ENCODE data around the gene SSTR1. TPM values are rescaled to one million over a fixed set of nuclear protein-coding genes. Genes with fewer than 3 reads are reported as not detected.
"Not testable (repeated sequence)": the region's sequence is repeated elsewhere in the genome, so short reads cannot be mapped to it uniquely, and the experiment has no call there.

SSTR1 gene
- not detected in 2 replicates for polyA plus RNA-seq (2014; cell fraction: cytosol; rRNA removed)
- not detected in 2 replicates for polyA plus RNA-seq (2014; cell fraction: nucleus; rRNA removed)

GRCh38 chr14:38207736-38208617 lies at the start of gene SSTR1:
SSTR1 (plus strand) TSS chr14:38207904; CDS start chr14:38209390, 1,486 bp downstream.
- DNase-seq (ENCODE audit: low spot score) = no peak

GRCh38 chr14:38158468-38158867 lies 49.2 kb upstream of the SSTR1 start:
- DNase-seq (ENCODE audit: low spot score) = no peak

GRCh38 chr14:38168416-38168815 lies 39.3 kb upstream of the SSTR1 start:
- no peak for DNase-seq (ENCODE audit: low spot score)

- no peak for DNase-seq (ENCODE audit: low spot score)
Observed at GRCh38 chr14:38171197-38171596, 36.5 kb upstream of the SSTR1 start.

- DNase-seq (ENCODE audit: low spot score) = no peak
Observed at GRCh38 chr14:38174711-38175110, 33.0 kb upstream of the SSTR1 start.

GRCh38 chr14:38175658-38176057 lies 32.0 kb upstream of the SSTR1 start:
- DNase-seq (ENCODE audit: low spot score) = no peak

GRCh38 chr14:38176379-38176778 lies 31.3 kb upstream of the SSTR1 start:
- DNase-seq (ENCODE audit: low spot score) = no peak

GRCh38 chr14:38184132-38184531 lies 23.6 kb upstream of the SSTR1 start:
- DNase-seq (ENCODE audit: low spot score) = no peak

- DNase-seq (ENCODE audit: low spot score) = no peak
Observed at GRCh38 chr14:38185671-38186070, 22.0 kb upstream of the SSTR1 start.

GRCh38 chr14:38186216-38186615 lies 21.5 kb upstream of the SSTR1 start:
- DNase-seq (ENCODE audit: low spot score) = no peak

- DNase-seq (ENCODE audit: low spot score) = no peak
Observed at GRCh38 chr14:38187528-38187927, 20.2 kb upstream of the SSTR1 start.

GRCh38 chr14:38189930-38190726 lies 17.6 kb upstream of the SSTR1 start:
- DNase-seq (ENCODE audit: low spot score) = no peak

- DNase-seq (ENCODE audit: low spot score) = not testable (repeated sequence)
Observed at GRCh38 chr14:38190846-38191245, 16.9 kb upstream of the SSTR1 start.

- not testable (repeated sequence) for DNase-seq (ENCODE audit: low spot score)
Observed at GRCh38 chr14:38191491-38191890, 16.2 kb upstream of the SSTR1 start.

- DNase-seq (ENCODE audit: low spot score) = no peak
Observed at GRCh38 chr14:38197001-38197783, 10.5 kb upstream of the SSTR1 start.

GRCh38 chr14:38197784-38198335 lies 9.8 kb upstream of the SSTR1 start:
- no peak for DNase-seq (ENCODE audit: low spot score)

- DNase-seq (ENCODE audit: low spot score) = no peak
Observed at GRCh38 chr14:38198425-38198824, 9.3 kb upstream of the SSTR1 start.

- DNase-seq (ENCODE audit: low spot score) = no peak
Observed at GRCh38 chr14:38199076-38199475, 8.6 kb upstream of the SSTR1 start.

GRCh38 chr14:38199739-38200138 lies 8.0 kb upstream of the SSTR1 start:
- DNase-seq (ENCODE audit: low spot score) = no peak

- DNase-seq (ENCODE audit: low spot score) = no peak
Observed at GRCh38 chr14:38201137-38201828, 6.4 kb upstream of the SSTR1 start.
